Gastrocnemius medialis (tissue), 4 donors: ENCODE results near the gene LRRC56.

Experiments used
- CTCF ChIP-seq, 5 experiments: fragments of 450-650 bp in 3 of 5; fragments of 200-600 bp in 2 of 5; sonication (generic) in 2 of 5; IDR thresholded peaks in 4 of 5; conservative IDR thresholded peaks in 1 of 5; 1 replicate in 4 of 5; 2 replicates in 1 of 5; pipeline ENCODE4 v1.5.1; 2016 to 2019; ENCODE audit warnings: antibody characterized with exemption in 5 of 5, mild to moderate bottlenecking in 3 of 5, moderate library complexity in 3 of 5
- POLR2A ChIP-seq, 2 donors: fragments of 450-650 bp; IDR thresholded peaks; one replicate each; pipeline ENCODE4 v1.6.1; 2017; ENCODE audit warnings: antibody characterized with exemption in 2 of 2, mild to moderate bottlenecking in 2 of 2, moderate library complexity in 2 of 2

- TF ChIP-seq CTCF (IDR thresholded peaks at IDR 0.05 in 4 of 5, conservative IDR thresholded peaks at IDR 0.05 in 1 of 5) (no peak), POLR2A (IDR thresholded peaks at IDR 0.05) (no peak)
Observed at GRCh38 chr11:595400-595799, 58.1 kb downstream of the LRRC56 start.
